Upper lobe of right lung (tissue), 1 donor: ENCODE data around the gene ACTN4. TPM values are rescaled to one million over a fixed set of nuclear protein-coding genes. Genes with fewer than 3 reads are reported as not detected.

ENCODE experiments used
- ATAC-seq: fragments of 200-7000 bp; cut with Tn5 transposase; one replicate; pipeline ENCODE4 v1.9.1; 2020; ENCODE audit warnings: mild to moderate bottlenecking, moderate library complexity
- DNase-seq: peaks from one replicate; pipeline ENCODE4 v3.0.0-alpha.2; 2020
- H3K27ac ChIP-seq: fragments of 200-600 bp; one replicate; pipeline ENCODE4 v1.8.0; 2022
- H3K27me3 ChIP-seq: fragments of 200-600 bp; one replicate; pipeline ENCODE4 v1.8.0; 2022; ENCODE audit warnings: mild to moderate bottlenecking
- H3K36me3 ChIP-seq: fragments of 200-600 bp; one replicate; pipeline ENCODE4 v1.8.0; 2022
- H3K4me1 ChIP-seq: fragments of 200-600 bp; one replicate; pipeline ENCODE4 v1.8.0; 2022
- H3K4me3 ChIP-seq: fragments of 200-600 bp; one replicate; pipeline ENCODE4 v1.8.0; 2022; ENCODE audit warnings: mild to moderate bottlenecking
- H3K9me3 ChIP-seq: fragments of 200-600 bp; one replicate; pipeline ENCODE4 v1.8.0; 2022
- intact Hi-C: fragments of 100-400 bp; cut with DNase I; formaldehyde crosslinking; loops from one replicate; pipeline ENCODE4 v1.11.0; 2022
- total RNA-seq: library from RNA; stranded (reverse); fragmentation: NEBNext Ultra II Directional; extraction: Animal tissue kit (Norgen Biotek cat#: 25700); gene quantifications from one replicate; pipeline ENCODE4 v1.2.1, GENCODE V29; 2021
- TF ChIP-seq, protein P1 (sequence below): fragments of 200-600 bp; IDR thresholded peaks from one replicate; pipeline ENCODE4 v1.8.0; 2022; ENCODE audit warnings: antibody characterized with exemption
- donor health status: DM: no; HTN: yes; CAD: no; lungs with severe emphysema.

Gene ACTN4
- total RNA-seq, 1 donor from 2014 or later = 565 TPM

DNA sequence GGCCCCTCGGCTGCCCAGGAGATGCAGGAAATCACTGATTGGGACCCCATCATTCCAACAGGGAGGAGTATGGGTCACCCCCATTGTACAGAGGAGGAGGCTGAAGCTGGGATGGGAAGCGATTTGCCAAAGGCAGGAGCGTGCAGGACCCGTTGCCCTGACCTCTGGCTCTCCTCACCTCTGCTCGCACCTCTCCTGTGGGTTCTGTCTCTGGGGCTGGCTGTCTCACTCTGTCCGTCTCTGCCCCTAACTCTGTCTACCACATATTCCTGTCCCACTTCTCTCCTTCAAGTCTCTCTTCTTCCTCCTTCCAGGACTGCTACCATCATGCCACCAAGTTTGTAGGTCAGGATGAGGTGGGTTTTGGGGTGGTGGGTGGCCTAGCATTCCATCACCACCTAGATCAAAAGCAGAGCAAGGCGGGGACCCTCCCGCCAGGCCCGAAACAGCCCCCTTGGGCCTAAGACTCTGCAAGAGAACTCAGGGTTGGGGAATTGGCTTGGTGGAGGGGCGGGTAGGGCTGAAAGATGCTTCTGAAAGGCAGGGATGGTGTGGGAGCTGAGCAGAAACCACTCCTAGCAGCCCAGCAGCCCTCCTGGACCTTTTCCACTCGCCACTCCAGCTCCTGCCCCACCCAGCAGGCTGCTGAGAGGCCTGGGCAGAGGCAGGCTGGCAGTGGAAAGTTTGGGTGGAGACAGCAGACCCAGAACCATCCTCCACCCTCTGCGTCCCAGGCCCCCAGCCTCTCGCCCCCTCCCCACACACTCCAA is 126.9 kb downstream of the ACTN4 start:
- Histone ChIP-seq H3K4me3 (no peak overlapping the region), H3K27ac (no peak overlapping the region), H3K36me3 (no peaks in the 10 kb centered on the region), H3K27me3 (no peaks in the 10 kb centered on the region), H3K4me1 (peaks cover 7% of the 10 kb centered on the region), H3K9me3 (no peaks in the 10 kb centered on the region)
- ATAC-seq (no peak), DNase-seq (no peak)
- TF ChIP-seq, protein P1, sequence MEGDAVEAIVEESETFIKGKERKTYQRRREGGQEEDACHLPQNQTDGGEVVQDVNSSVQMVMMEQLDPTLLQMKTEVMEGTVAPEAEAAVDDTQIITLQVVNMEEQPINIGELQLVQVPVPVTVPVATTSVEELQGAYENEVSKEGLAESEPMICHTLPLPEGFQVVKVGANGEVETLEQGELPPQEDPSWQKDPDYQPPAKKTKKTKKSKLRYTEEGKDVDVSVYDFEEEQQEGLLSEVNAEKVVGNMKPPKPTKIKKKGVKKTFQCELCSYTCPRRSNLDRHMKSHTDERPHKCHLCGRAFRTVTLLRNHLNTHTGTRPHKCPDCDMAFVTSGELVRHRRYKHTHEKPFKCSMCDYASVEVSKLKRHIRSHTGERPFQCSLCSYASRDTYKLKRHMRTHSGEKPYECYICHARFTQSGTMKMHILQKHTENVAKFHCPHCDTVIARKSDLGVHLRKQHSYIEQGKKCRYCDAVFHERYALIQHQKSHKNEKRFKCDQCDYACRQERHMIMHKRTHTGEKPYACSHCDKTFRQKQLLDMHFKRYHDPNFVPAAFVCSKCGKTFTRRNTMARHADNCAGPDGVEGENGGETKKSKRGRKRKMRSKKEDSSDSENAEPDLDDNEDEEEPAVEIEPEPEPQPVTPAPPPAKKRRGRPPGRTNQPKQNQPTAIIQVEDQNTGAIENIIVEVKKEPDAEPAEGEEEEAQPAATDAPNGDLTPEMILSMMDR = no peak
- intact Hi-C loops = no loop called here

DNA sequence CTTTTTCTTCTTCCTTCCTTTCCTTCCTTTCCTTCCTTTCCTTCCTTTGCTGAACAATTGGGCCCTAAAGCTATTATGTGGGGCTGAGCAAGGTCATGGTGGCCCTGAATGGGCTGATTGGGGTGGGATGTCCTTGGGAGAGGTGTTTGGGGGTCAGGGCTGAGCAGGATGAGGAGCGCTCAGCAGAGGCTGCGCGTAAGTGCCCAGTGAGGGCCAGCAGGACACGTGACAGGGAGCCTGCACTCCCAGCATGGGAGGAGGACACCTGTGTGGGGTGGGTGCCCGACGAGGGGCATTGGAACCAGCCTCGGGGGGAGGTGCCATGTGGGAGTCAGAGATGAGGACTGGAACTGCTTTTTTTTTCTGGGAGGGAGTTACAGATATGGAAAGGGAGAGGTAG is 131.3 kb downstream of the ACTN4 start:
- no peak for DNase-seq

DNA sequence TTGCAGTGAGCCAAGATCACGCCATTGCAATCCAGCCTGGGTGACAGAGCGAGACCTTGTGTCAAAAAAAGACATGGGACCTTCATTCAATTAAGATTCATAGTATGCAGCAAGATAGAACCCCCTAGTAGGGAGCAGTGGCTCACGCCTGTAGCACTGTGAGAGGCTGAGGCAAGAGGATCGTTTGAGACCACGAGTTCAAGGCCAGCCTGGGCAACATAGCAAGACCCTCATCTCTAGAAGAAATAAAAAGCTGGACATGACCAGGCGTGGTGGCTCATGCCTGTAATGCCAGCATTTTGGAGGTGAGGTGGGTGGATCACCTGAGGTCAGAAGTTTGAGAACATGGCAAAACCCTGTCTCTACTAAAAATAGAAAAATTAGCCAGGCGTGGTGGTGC is 133.0 kb downstream of the ACTN4 start:
- TF ChIP-seq, protein P1 = no peak
- ATAC-seq = no peak
- DNase-seq = no peak
- intact Hi-C loops = no loop called here
- Histone ChIP-seq H3K36me3 (no peaks in the 10 kb centered on the region), H3K4me1 (no peaks in the 10 kb centered on the region), H3K27ac (no peak overlapping the region), H3K4me3 (no peak overlapping the region), H3K27me3 (no peaks in the 10 kb centered on the region), H3K9me3 (no peaks in the 10 kb centered on the region)

More for the DNA sequence above, 131.3 kb downstream of the ACTN4 start:
- intact Hi-C loops = no loop called here
- ATAC-seq = no peak
- TF ChIP-seq, protein P1 = no peak
- Histone ChIP-seq H3K36me3 (no peaks in the 10 kb centered on the region), H3K4me1 (no peaks in the 10 kb centered on the region), H3K9me3 (no peaks in the 10 kb centered on the region), H3K27ac (no peak overlapping the region), H3K27me3 (no peaks in the 10 kb centered on the region), H3K4me3 (no peak overlapping the region)

DNA sequence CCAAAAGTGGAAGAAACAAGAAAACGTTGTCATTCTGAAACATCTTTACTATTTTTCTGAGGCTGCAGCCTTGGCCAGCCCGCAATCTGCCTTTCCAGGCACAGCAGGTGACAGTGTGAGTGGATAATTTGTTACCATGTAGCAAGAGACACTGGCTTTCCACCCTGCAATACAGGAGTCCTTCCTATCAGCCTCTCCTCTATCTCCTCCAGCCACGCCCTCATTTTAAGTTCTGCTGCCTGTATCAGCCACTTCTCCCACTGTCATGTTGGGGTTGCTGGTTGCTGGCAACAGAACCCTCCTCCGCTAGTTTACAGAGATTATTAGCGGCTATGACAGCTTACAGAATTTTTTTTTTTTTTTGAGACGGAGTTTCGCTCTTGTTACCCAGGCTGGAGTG is 133.6 kb downstream of the ACTN4 start:
- H3K27me3 ChIP-seq = no peaks in the 10 kb centered on the region
- no peak overlapping the region for H3K4me3 ChIP-seq
- TF ChIP-seq, protein P1 = no peak
- no peak overlapping the region for H3K27ac ChIP-seq
- no peak for ATAC-seq
- no peaks in the 10 kb centered on the region for H3K4me1 ChIP-seq
- DNase-seq = no peak
- H3K36me3 ChIP-seq = no peaks in the 10 kb centered on the region
- H3K9me3 ChIP-seq = no peaks in the 10 kb centered on the region
- intact Hi-C loops = no loop called here

Other genes with a start within 250 kb of the ACTN4 start
- gene FAM98C, start 244.6 kb upstream of the ACTN4 start, total RNA-seq = 16.2 TPM
- gene RASGRP4, start 221.4 kb upstream of the ACTN4 start, total RNA-seq = 7.6 TPM
- gene RYR1, start 214.0 kb upstream of the ACTN4 start, total RNA-seq = 6.5 TPM
- 12.1 TPM for gene MAP4K1, start 29.7 kb upstream of the ACTN4 start, total RNA-seq
- gene EIF3K, start 28.5 kb upstream of the ACTN4 start, total RNA-seq = 215 TPM
- 14.4 TPM for gene CAPN12, start 96.8 kb downstream of the ACTN4 start, total RNA-seq
- not detected for gene LGALS7, start 125.9 kb downstream of the ACTN4 start, total RNA-seq
- gene LGALS7B, start 141.6 kb downstream of the ACTN4 start, total RNA-seq = 3.2 TPM
- gene LGALS4, start 165.3 kb downstream of the ACTN4 start, total RNA-seq = 3.7 TPM
- gene ECH1, start 184.1 kb downstream of the ACTN4 start, total RNA-seq = 210 TPM
- 248 TPM for gene HNRNPL, start 202.3 kb downstream of the ACTN4 start, total RNA-seq
- 12.0 TPM for gene RINL, start 230.6 kb downstream of the ACTN4 start, total RNA-seq